ENCODE measurements around the gene FLAD1. TPM values are rescaled to one million over a fixed set of nuclear protein-coding genes. Genes with fewer than 3 reads are reported as not detected.

Gene FLAD1
- total and polyA plus RNA-seq, 4 donors, result 10.9 to 37.0 (median 30.6) TPM

DNA sequence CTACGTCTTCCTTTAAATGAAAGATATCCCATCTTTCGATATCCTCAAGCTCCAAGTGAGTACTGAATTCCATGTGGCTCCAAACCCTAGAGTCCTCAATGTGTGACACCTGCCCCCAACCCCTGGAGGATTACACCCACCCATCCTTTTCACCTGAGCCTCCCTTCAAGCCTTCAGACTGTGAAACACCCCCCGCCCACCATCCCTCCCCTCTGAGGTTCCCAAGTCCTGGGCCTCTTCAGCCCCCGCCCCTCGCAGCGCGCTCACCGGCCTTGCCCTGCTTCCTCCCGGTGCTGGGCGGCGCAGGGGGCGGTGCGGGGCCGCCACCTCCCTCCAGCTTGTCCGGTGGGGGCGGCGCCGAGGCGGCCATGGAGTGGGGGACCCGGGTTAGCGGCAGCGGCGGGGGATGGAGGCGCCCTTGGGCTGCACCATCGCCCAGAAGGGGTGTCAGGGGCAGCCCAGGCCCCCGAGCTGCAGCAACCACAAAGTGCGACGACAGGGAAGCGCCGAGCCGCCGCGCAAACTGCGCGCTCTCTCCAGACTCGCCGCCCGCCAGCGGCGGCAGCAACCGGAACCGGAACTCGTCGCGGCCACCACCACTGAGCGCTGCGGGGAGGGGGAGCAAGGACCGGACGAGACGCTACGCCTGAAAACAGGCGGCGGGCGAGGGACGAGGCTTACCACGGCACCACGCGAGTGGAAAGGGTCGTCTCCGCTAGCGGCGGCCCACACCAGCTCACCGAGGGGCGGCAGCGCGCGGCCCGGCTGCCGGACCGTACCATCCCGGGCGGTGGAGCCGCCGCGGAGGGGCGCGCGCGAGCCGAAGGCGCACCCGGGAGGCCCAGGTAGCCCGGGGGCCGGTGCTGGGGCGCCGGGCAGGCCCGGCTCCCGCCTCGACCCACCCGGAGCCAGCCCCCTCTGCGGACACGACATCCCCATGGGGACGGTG, 21.7 kb upstream of the FLAD1 start, which contains the start of gene PYGO2:
PYGO2 (minus strand) TSS at position 576 of the 949 bp plus-strand sequence; CDS start at position 370, 206 bp downstream.
- peaks cover 8 to 31% (median 13%) of the 10 kb centered on the region in 5 donors for H3K4me1 ChIP-seq (ENCODE audit: control insufficient read depth in 5 of 5, insufficient read depth in 5 of 5, low read length in 5 of 5)
- WGBS, 2 donors, result 0 to 1% methylated on average over 56 to 93 of the region's 93 CpGs
- H3K36me3 ChIP-seq (ENCODE audit: control insufficient read depth in 4 of 4, insufficient read depth in 4 of 4, low read length in 4 of 4), result peaks cover 11 to 38% (median 25%) of the 10 kb centered on the region in 4 donors
- DNase-seq (peak; percentile 81 to 87 (median 84)), ATAC-seq (ENCODE audit: insufficient read depth, low FRiP score) (peak; percentile 89)
- peak within 1 kb of the TSS; percentile 99 for H3K27ac ChIP-seq (ENCODE audit: low read depth in 1 of 2, low read length in 1 of 2)
- no peaks in the 10 kb centered on the region for H3K9me3 ChIP-seq (ENCODE audit: control insufficient read depth in 4 of 4, insufficient read depth in 3 of 4, low read length in 3 of 4)
- H3K4me3 ChIP-seq, result peak within 1 kb of the TSS; percentile 88
- no peaks in the 10 kb centered on the region for H3K27me3 ChIP-seq (ENCODE audit: control insufficient read depth in 3 of 3, insufficient read depth in 3 of 3, low read length in 2 of 3)
- peak within 1 kb of the TSS; percentile 76 to 77 for H3K9ac ChIP-seq (ENCODE audit: insufficient read depth in 1 of 2, low read length in 2 of 2)
- TF ChIP-seq, protein P1, sequence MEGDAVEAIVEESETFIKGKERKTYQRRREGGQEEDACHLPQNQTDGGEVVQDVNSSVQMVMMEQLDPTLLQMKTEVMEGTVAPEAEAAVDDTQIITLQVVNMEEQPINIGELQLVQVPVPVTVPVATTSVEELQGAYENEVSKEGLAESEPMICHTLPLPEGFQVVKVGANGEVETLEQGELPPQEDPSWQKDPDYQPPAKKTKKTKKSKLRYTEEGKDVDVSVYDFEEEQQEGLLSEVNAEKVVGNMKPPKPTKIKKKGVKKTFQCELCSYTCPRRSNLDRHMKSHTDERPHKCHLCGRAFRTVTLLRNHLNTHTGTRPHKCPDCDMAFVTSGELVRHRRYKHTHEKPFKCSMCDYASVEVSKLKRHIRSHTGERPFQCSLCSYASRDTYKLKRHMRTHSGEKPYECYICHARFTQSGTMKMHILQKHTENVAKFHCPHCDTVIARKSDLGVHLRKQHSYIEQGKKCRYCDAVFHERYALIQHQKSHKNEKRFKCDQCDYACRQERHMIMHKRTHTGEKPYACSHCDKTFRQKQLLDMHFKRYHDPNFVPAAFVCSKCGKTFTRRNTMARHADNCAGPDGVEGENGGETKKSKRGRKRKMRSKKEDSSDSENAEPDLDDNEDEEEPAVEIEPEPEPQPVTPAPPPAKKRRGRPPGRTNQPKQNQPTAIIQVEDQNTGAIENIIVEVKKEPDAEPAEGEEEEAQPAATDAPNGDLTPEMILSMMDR (IDR thresholded peaks at IDR 0.05; ENCODE audit: control extremely low read depth, extremely low read depth), result peak; percentile 27

DNA sequence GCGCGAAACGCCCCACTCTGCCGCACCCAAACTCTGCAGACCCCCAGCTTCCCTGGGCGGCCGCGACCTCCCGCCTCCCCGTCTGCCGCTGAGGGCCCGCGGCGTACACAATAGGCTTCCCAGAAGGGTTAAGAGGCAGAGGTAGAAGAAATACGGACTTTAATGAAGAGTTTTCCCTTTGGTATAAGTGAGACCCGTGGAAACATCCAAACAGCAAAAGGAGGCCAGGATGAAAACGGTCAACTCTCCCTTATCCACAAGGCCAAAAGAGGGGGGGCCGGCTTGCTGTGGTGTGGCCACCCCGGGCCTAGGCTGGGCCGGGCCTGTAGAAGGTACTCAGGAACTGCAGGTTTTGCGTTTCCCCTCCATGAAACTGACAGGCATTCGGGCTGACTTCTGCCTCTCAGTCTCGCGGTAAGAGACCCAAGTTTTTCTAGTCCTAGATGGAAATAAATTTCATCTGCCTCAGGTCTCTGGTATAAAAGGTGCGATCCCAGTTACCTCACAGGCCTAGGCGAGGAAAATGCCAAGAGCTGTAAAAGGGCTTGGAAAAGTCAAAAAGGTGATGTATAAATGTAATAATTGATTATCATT, 20.9 kb upstream of the FLAD1 start:
- H3K4me3 ChIP-seq, result peak overlapping the region; percentile 88
- peak overlapping the region; percentile 99 for H3K27ac ChIP-seq (ENCODE audit: low read depth in 1 of 2, low read length in 1 of 2)
- DNase-seq, result peak in 1 of 3 donors; percentile 39
- no peaks in the 10 kb centered on the region for H3K9me3 ChIP-seq (ENCODE audit: control insufficient read depth in 4 of 4, insufficient read depth in 3 of 4, low read length in 3 of 4)
- WGBS, 2 donors, result 3 to 4% methylated on average over 25 of the region's 25 CpGs
- H3K9ac ChIP-seq (ENCODE audit: insufficient read depth in 1 of 2, low read length in 2 of 2), result peak overlapping the region; percentile 76 to 77
- TF ChIP-seq, protein P1 (IDR thresholded peaks at IDR 0.05; ENCODE audit: control extremely low read depth, extremely low read depth), result no peak
- H3K4me1 ChIP-seq (ENCODE audit: control insufficient read depth in 5 of 5, insufficient read depth in 5 of 5, low read length in 5 of 5), result peaks cover 5 to 23% (median 6%) of the 10 kb centered on the region in 5 donors
- H3K27me3 ChIP-seq (ENCODE audit: control insufficient read depth in 3 of 3, insufficient read depth in 3 of 3, low read length in 2 of 3), result no peaks in the 10 kb centered on the region
- no peak for ATAC-seq (ENCODE audit: insufficient read depth, low FRiP score)
- peaks cover 15 to 41% (median 32%) of the 10 kb centered on the region in 4 donors for H3K36me3 ChIP-seq (ENCODE audit: control insufficient read depth in 4 of 4, insufficient read depth in 4 of 4, low read length in 4 of 4)

DNA sequence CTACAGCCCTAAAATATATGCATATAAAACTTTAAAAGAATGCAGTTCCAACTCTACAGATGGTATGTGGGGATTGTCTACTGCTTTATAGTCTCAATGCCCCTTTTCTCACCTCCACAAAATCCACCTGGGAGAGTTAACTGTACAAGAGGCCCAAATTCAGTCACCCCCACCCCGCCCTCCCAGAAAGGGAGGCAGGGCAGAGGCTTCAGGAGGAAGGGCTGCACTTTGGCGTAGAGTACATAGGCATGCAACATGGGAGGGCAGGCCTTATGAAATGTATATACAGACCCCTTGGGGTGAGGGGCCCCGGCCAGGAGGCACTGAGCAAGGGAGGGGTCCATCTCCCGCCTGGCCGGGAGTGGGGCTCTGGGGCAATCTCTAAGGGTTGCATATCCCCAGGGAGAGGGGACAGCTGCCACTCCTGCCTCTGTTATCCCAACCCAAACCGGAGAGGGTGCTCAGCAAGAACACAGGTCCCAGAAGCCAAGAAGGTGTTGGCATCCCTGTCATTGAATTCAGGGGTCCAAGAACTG, 20.3 kb upstream of the FLAD1 start:
- H3K27ac ChIP-seq (ENCODE audit: low read depth in 1 of 2, low read length in 1 of 2), result no peak overlapping the region
- H3K9ac ChIP-seq (ENCODE audit: insufficient read depth in 1 of 2, low read length in 2 of 2), result peak overlapping the region in 1 of 2 donors; percentile 76
- TF ChIP-seq, protein P1 (IDR thresholded peaks at IDR 0.05; ENCODE audit: control extremely low read depth, extremely low read depth), result no peak
- no peaks in the 10 kb centered on the region for H3K9me3 ChIP-seq (ENCODE audit: control insufficient read depth in 4 of 4, insufficient read depth in 3 of 4, low read length in 3 of 4)
- peaks cover 18 to 47% (median 38%) of the 10 kb centered on the region in 4 donors for H3K36me3 ChIP-seq (ENCODE audit: control insufficient read depth in 4 of 4, insufficient read depth in 4 of 4, low read length in 4 of 4)
- no peak for ATAC-seq (ENCODE audit: insufficient read depth, low FRiP score)
- no peak overlapping the region for H3K4me3 ChIP-seq
- no peaks in the 10 kb centered on the region for H3K27me3 ChIP-seq (ENCODE audit: control insufficient read depth in 3 of 3, insufficient read depth in 3 of 3, low read length in 2 of 3)
- 68 to 84% methylated on average over 6 of the region's 6 CpGs for WGBS, 2 donors
- peaks cover 5 to 22% (median 9%) of the 10 kb centered on the region in 5 donors for H3K4me1 ChIP-seq (ENCODE audit: control insufficient read depth in 5 of 5, insufficient read depth in 5 of 5, low read length in 5 of 5)
- no peak for DNase-seq
